ENCODE data around the gene ZNF490.
"Not testable (repeated sequence)": the region's sequence is repeated elsewhere in the genome, so short reads cannot be mapped to it uniquely, and the experiment has no call there.

The ZNF490 gene

GRCh38 chr19:12581100-12581499 lies 29.5 kb downstream of the ZNF490 start:
- H3K9me3 ChIP-seq (ENCODE audit: control insufficient read depth, low read length), result no peaks in the 10 kb centered on the region
- H3K27me3 ChIP-seq (replicated peaks; ENCODE audit: control insufficient read depth, insufficient read depth, low read length, poor library complexity, severe bottlenecking), result no peaks in the 10 kb centered on the region
- no peak for DNase-seq
- H3K4me3 ChIP-seq (ENCODE audit: insufficient read depth, low read depth, low read length, poor library complexity, severe bottlenecking), result no peak overlapping the region
- no peaks in the 10 kb centered on the region for H3K4me1 ChIP-seq (ENCODE audit: control insufficient read depth, insufficient read depth, low read length, poor library complexity, severe bottlenecking)
- no peak overlapping the region for H3K27ac ChIP-seq (ENCODE audit: insufficient read depth, low read length, poor library complexity, severe bottlenecking)
- H3K36me3 ChIP-seq (ENCODE audit: control insufficient read depth, insufficient read depth, low read length), result peaks cover 24% of the 10 kb centered on the region

DNA sequence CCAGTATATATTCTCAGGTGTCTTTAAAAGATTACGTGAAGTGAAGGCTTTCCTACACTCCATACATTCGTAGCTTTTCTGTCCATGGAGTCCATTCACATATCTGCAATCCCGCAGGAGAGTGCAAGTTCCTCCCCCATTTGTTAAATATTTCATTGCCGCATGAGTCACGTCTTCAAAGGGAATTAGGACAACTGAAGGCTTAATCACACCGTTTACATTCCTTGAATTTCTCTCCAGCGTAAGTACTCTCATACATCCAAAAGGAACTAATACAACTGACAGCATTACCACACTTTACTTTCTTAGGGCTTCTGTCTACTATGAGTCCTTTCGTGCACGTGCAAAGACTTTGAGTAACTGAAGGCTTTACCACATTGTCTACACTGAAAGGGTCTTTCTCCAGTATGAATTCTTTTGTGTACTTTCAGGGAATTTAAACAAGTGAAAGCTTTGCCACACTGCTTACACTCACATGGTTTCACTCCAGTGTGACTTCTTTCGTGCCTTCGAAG lies 30.4 kb downstream of the ZNF490 start:
- DNase-seq, result no peak
- Histone ChIP-seq H3K36me3 (ENCODE audit: control insufficient read depth, insufficient read depth, low read length) (peaks cover 24% of the 10 kb centered on the region), H3K4me3 (ENCODE audit: insufficient read depth, low read depth, low read length, poor library complexity, severe bottlenecking) (no peak overlapping the region), H3K27ac (ENCODE audit: insufficient read depth, low read length, poor library complexity, severe bottlenecking) (no peak overlapping the region), H3K4me1 (ENCODE audit: control insufficient read depth, insufficient read depth, low read length, poor library complexity, severe bottlenecking) (no peaks in the 10 kb centered on the region), H3K27me3 (replicated peaks; ENCODE audit: control insufficient read depth, insufficient read depth, low read length, poor library complexity, severe bottlenecking) (no peaks in the 10 kb centered on the region), H3K9me3 (ENCODE audit: control insufficient read depth, low read length) (no peaks in the 10 kb centered on the region)

GRCh38 chr19:12578641-12579040 lies 32.0 kb downstream of the ZNF490 start:
- Histone ChIP-seq H3K4me3 (ENCODE audit: insufficient read depth, low read depth, low read length, poor library complexity, severe bottlenecking) (no peak overlapping the region), H3K9me3 (ENCODE audit: control insufficient read depth, low read length) (no peaks in the 10 kb centered on the region), H3K27ac (ENCODE audit: insufficient read depth, low read length, poor library complexity, severe bottlenecking) (no peak overlapping the region), H3K36me3 (ENCODE audit: control insufficient read depth, insufficient read depth, low read length) (peaks cover 24% of the 10 kb centered on the region), H3K27me3 (replicated peaks; ENCODE audit: control insufficient read depth, insufficient read depth, low read length, poor library complexity, severe bottlenecking) (no peaks in the 10 kb centered on the region), H3K4me1 (ENCODE audit: control insufficient read depth, insufficient read depth, low read length, poor library complexity, severe bottlenecking) (no peaks in the 10 kb centered on the region)
- no peak for DNase-seq

DNA sequence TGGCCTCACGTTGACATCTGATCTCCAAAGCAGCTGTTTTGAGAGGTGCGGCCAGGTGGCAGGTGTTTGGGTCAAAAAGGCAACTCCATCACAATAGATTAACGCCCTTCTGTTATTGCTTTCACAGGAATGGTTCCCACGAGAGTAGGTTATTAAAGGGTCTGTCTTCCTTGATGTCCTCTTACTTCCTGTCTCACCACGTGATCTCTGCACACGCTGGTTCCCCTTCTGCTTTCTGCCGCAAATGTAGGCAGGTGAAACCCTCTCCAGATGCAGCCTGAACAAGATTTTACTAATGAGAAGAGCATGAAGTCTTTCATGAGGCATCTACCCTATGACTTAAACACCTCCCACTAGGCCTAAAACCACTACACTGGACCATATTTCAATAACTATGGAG lies 36.6 kb downstream of the ZNF490 start:
- Histone ChIP-seq H3K4me3 (ENCODE audit: insufficient read depth, low read depth, low read length, poor library complexity, severe bottlenecking) (no peak overlapping the region), H3K27me3 (replicated peaks; ENCODE audit: control insufficient read depth, insufficient read depth, low read length, poor library complexity, severe bottlenecking) (no peaks in the 10 kb centered on the region), H3K9me3 (ENCODE audit: control insufficient read depth, low read length) (no peaks in the 10 kb centered on the region), H3K4me1 (ENCODE audit: control insufficient read depth, insufficient read depth, low read length, poor library complexity, severe bottlenecking) (no peaks in the 10 kb centered on the region), H3K36me3 (ENCODE audit: control insufficient read depth, insufficient read depth, low read length) (no peaks in the 10 kb centered on the region), H3K27ac (ENCODE audit: insufficient read depth, low read length, poor library complexity, severe bottlenecking) (no peak overlapping the region)
- no peak for DNase-seq

DNA sequence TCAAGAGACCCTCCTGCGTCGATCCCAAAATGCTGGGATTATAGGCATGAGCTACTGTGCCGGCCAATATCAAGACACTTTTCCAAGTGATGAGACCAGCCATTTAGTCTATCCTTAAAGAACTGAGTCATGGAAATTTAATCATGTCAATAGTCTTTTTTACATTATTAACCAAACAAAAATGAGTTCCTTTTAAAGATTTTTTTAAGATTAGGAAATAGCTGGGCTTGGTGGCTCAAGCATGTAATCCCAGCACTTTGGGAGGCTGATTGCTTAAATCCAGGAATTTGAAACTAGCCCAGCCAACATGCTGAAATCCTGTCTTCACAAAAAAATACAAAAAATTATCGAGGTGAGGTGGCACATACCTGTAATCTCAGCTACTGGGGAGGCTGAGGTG lies 42.7 kb downstream of the ZNF490 start:
- DNase-seq, result no peak
- H3K9me3 ChIP-seq (ENCODE audit: control insufficient read depth, low read length), result no peaks in the 10 kb centered on the region
- H3K4me3 ChIP-seq (ENCODE audit: insufficient read depth, low read depth, low read length, poor library complexity, severe bottlenecking), result no peak overlapping the region
- H3K27ac ChIP-seq (ENCODE audit: insufficient read depth, low read length, poor library complexity, severe bottlenecking), result no peak overlapping the region
- no peaks in the 10 kb centered on the region for H3K4me1 ChIP-seq (ENCODE audit: control insufficient read depth, insufficient read depth, low read length, poor library complexity, severe bottlenecking)
- H3K36me3 ChIP-seq (ENCODE audit: control insufficient read depth, insufficient read depth, low read length), result no peaks in the 10 kb centered on the region
- no peaks in the 10 kb centered on the region for H3K27me3 ChIP-seq (replicated peaks; ENCODE audit: control insufficient read depth, insufficient read depth, low read length, poor library complexity, severe bottlenecking)

DNA sequence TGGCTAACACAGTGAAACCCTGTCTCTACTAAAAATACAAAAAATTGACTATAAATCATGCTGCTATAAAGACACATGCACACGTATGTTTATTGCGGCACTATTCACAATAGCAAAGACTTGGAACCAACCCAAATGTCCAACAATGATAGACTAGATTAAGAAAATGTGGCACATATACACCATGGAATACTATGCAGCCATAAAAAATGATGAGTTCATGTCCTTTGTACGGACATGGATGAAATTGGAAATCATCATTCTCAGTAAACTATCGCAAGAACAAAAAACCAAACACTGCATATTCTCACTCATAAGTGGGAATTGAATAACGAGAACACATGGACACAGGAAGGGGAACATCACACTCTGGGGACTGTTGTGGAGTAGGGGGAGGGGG lies 44.2 kb downstream of the ZNF490 start:
- H3K9me3 ChIP-seq (ENCODE audit: control insufficient read depth, low read length); H3K4me1 ChIP-seq (ENCODE audit: control insufficient read depth, insufficient read depth, low read length, poor library complexity, severe bottlenecking); DNase-seq; H3K36me3 ChIP-seq (ENCODE audit: control insufficient read depth, insufficient read depth, low read length); H3K27me3 ChIP-seq (replicated peaks; ENCODE audit: control insufficient read depth, insufficient read depth, low read length, poor library complexity, severe bottlenecking); H3K4me3 ChIP-seq (ENCODE audit: insufficient read depth, low read depth, low read length, poor library complexity, severe bottlenecking); H3K27ac ChIP-seq (ENCODE audit: insufficient read depth, low read length, poor library complexity, severe bottlenecking): not testable (repeated sequence)

DNA sequence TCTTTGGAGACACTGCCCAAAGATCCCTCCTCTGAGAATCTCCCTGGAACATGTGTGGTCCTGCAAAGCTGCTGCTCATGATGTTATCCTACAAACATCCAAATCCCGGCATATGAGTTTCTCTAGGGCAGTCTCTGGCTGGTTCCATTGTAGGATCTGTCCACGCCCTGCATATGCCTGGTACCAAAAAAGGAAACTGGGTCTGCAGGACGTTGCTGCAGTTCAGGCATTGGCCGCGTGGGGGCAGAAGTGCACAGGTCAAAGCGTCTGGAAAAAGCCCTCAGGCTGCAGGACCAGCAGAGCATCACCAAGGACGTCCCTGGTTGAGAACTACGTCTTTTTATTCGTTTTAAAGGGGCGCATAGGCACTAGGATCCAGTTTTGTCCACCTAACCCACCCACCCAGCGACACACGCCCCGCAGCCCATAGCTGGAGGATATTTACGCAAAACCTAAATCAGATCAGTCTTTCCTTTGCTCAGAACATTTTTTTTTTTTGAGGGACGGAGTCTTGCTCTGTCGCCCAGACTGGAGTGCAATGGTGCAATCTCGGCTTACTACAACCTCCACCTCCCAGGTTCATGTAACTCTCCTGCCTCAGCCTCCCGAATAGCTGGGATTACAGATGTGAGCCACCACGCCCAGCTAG lies 46.5 kb downstream of the ZNF490 start:
- H3K27me3 ChIP-seq (replicated peaks; ENCODE audit: control insufficient read depth, insufficient read depth, low read length, poor library complexity, severe bottlenecking), result no peaks in the 10 kb centered on the region
- peak; percentile 74 to 80 (median 78) for DNase-seq
- no peaks in the 10 kb centered on the region for H3K36me3 ChIP-seq (ENCODE audit: control insufficient read depth, insufficient read depth, low read length)
- no peak overlapping the region for H3K27ac ChIP-seq (ENCODE audit: insufficient read depth, low read length, poor library complexity, severe bottlenecking)
- no peaks in the 10 kb centered on the region for H3K9me3 ChIP-seq (ENCODE audit: control insufficient read depth, low read length)
- H3K4me1 ChIP-seq (ENCODE audit: control insufficient read depth, insufficient read depth, low read length, poor library complexity, severe bottlenecking), result no peaks in the 10 kb centered on the region
- no peak overlapping the region for H3K4me3 ChIP-seq (ENCODE audit: insufficient read depth, low read depth, low read length, poor library complexity, severe bottlenecking)

GRCh38 chr19:12555456-12555930 lies 55.1 kb downstream of the ZNF490 start:
- Histone ChIP-seq H3K4me3 (ENCODE audit: insufficient read depth, low read depth, low read length, poor library complexity, severe bottlenecking) (no peak overlapping the region), H3K9me3 (ENCODE audit: control insufficient read depth, low read length) (no peaks in the 10 kb centered on the region), H3K36me3 (ENCODE audit: control insufficient read depth, insufficient read depth, low read length) (no peaks in the 10 kb centered on the region), H3K27me3 (replicated peaks; ENCODE audit: control insufficient read depth, insufficient read depth, low read length, poor library complexity, severe bottlenecking) (no peaks in the 10 kb centered on the region), H3K4me1 (ENCODE audit: control insufficient read depth, insufficient read depth, low read length, poor library complexity, severe bottlenecking) (peaks cover 2% of the 10 kb centered on the region), H3K27ac (ENCODE audit: insufficient read depth, low read length, poor library complexity, severe bottlenecking) (no peak overlapping the region)
- no peak for DNase-seq

DNA sequence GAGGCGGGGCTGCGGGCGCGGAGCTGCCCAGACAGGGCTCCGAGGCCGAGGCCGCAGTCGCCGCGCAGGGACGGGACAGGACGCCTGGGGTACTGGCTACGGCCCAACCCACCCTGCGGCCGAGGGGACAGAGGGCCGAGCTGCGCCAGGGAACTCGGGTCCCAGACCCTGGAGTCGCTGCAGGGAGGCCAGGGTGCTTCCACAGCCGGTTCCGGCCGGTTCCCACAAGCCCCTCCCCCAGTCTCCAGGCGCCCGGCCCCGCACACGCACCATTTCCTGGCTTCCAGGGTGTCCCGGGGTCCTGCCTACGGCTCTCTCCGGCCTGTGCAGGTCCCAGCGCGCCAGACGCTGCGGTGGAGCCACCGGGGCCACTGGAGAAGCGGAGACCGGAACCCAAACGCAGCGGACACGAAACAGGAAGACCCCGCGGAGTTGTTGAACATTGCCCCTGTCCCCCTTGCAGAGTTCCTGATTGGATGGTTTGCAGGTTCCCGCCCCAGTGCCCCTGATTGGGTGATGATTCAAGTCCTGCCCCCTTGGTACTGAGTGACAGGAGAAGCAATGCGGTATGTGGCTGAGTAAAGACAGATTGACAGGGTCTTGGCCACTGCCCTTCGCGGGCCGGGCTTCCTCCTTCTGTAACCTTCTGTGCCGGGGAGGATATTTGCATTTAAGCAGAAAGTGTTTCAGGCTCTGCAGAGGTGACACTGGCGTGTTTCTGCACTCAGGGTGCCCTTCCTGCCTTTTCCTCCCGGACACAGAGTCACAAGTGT lies 59.4 kb downstream of the ZNF490 start, which contains the start of gene ZNF564:
Gene ZNF564, minus strand, starts transcription at position 423 of the 773 bp plus-strand sequence. Its CDS starts 150 bp downstream, at position 273.
- no peaks in the 10 kb centered on the region for H3K27me3 ChIP-seq (replicated peaks; ENCODE audit: control insufficient read depth, insufficient read depth, low read length, poor library complexity, severe bottlenecking)
- H3K4me1 ChIP-seq (ENCODE audit: control insufficient read depth, insufficient read depth, low read length, poor library complexity, severe bottlenecking), result peaks cover 13% of the 10 kb centered on the region
- peak within 1 kb of the TSS; percentile 85 for H3K27ac ChIP-seq (ENCODE audit: insufficient read depth, low read length, poor library complexity, severe bottlenecking)
- H3K9me3 ChIP-seq (ENCODE audit: control insufficient read depth, low read length), result no peaks in the 10 kb centered on the region
- DNase-seq, result peak; percentile 81 to 91 (median 89)
- no peaks in the 10 kb centered on the region for H3K36me3 ChIP-seq (ENCODE audit: control insufficient read depth, insufficient read depth, low read length)
- H3K4me3 ChIP-seq (ENCODE audit: insufficient read depth, low read depth, low read length, poor library complexity, severe bottlenecking), result peak within 1 kb of the TSS; percentile 88

DNA sequence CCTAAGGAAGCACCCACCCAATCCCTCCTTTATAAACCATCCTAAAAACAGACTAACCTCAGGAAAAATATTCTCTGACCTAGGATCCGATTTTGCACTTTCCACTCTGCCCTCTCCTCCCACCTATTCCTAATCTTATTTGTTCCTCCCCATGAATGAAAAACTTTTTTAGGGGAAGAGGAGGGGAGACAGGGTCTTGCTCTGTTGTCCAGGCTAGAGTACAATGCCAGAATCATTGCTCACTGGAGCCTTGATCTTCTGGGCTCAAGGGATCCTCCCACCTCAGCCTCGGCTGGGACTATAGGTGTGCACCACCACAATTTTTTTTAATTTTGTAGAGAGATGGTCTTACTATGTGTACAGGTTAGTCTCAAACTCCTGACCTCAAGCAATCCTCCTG lies 63.7 kb downstream of the ZNF490 start:
- Histone ChIP-seq H3K27me3 (replicated peaks; ENCODE audit: control insufficient read depth, insufficient read depth, low read length, poor library complexity, severe bottlenecking) (no peaks in the 10 kb centered on the region), H3K9me3 (ENCODE audit: control insufficient read depth, low read length) (no peaks in the 10 kb centered on the region), H3K27ac (ENCODE audit: insufficient read depth, low read length, poor library complexity, severe bottlenecking) (no peak overlapping the region), H3K4me3 (ENCODE audit: insufficient read depth, low read depth, low read length, poor library complexity, severe bottlenecking) (no peak overlapping the region), H3K4me1 (ENCODE audit: control insufficient read depth, insufficient read depth, low read length, poor library complexity, severe bottlenecking) (peaks cover 13% of the 10 kb centered on the region), H3K36me3 (ENCODE audit: control insufficient read depth, insufficient read depth, low read length) (peaks cover 4% of the 10 kb centered on the region)
- DNase-seq, result no peak

Data from effector memory CD4-positive, alpha-beta T cell (primary cell).